WTC11 (cell line): ENCODE results near the gene PTPN3.
"Not testable (repeated sequence)": the region's sequence is repeated elsewhere in the genome, so short reads cannot be mapped to it uniquely, and the experiment has no call there.

Experiments used
- ELF4 ChIP-seq: sonication (generic); formaldehyde crosslinking; IDR thresholded peaks from 2 replicates; pipeline ENCODE4 v1.8.1; 2022; ENCODE audit warnings: low read depth, mild to moderate bottlenecking, moderate library complexity, missing genetic modification reagents
- OVOL2 ChIP-seq: fragments of 250-450 bp; sonication (Bioruptor Pico); IDR thresholded peaks from 2 replicates; pipeline ENCODE4 v1.9.0; 2021; ENCODE audit warnings: mild to moderate bottlenecking, borderline replicate concordance

DNA sequence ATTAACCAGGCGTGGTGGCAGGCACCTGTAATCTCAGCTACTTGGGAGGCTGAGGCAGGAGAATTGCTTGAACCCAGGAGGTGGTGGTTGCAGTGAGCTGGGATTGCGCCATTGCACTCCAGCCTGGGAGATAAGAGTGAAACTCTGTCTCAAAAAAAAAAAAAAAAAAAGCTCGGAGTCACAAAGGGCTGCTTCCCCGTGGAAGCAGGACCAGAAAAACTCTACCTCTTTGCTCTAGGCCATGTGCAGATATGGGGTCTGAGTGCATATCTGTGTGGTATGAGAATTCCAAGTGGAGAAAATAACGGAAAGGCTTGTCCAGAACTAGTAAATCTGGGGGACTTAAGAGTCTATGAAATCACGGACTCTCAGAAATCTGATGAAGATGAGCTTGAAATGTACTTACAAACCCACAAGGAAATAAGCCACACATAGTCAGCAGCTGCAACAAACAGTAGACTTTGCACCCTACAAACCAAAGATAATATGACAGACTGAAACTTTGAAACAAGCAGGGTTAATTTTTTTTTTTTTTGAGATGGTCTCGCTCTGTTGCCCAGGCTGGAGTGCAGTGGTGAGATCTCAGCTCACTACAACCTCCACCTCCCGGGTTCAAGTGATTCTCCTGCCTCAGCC lies 139.0 kb downstream of the PTPN3 start:
- not testable (repeated sequence) for TF ChIP-seq ELF4 (CRISPR knock-in tag); OVOL2
